ENCODE results near the gene HERC4.

HERC4 gene

GRCh38 chr10:68095153-68095552, 20.1 kb upstream of the HERC4 start:
- no peaks in the 10 kb centered on the region for H3K27me3 ChIP-seq
- H3K9me3 ChIP-seq: peaks cover 4% of the 10 kb centered on the region; the same call in 1 of the 2 replicates
- H3K27ac ChIP-seq: no peak overlapping the region
- no peak overlapping the region for H3K9ac ChIP-seq
- no peaks in the 10 kb centered on the region for H4K20me1 ChIP-seq
- H3K36me3 ChIP-seq: no peaks in the 10 kb centered on the region
- H3K4me2 ChIP-seq: no peak overlapping the region
- H3K4me3 ChIP-seq: no peak overlapping the region
- H3K4me1 ChIP-seq: no peaks in the 10 kb centered on the region
- TF ChIP-seq Cebpa-rat (IDR thresholded peaks at IDR 0.05): no peak

- H3K9ac ChIP-seq: no peak overlapping the region
- no peak overlapping the region for H3K4me3 ChIP-seq
- no peak for TF ChIP-seq Cebpa-rat (IDR thresholded peaks at IDR 0.05)
- no peaks in the 10 kb centered on the region for H3K27me3 ChIP-seq
- H3K36me3 ChIP-seq: no peaks in the 10 kb centered on the region
- no peak overlapping the region for H3K27ac ChIP-seq
- H3K4me1 ChIP-seq: peaks cover 5% of the 10 kb centered on the region
- H4K20me1 ChIP-seq: no peaks in the 10 kb centered on the region
- no peak overlapping the region for H3K4me2 ChIP-seq
- peaks cover 4% of the 10 kb centered on the region; the same call in 1 of the 2 replicates for H3K9me3 ChIP-seq
Measured at GRCh38 chr10:68092512-68092911, 17.4 kb upstream of the HERC4 start.

GRCh38 chr10:68090586-68090985, 15.5 kb upstream of the HERC4 start:
- no peak overlapping the region for H3K9ac ChIP-seq
- no peak for TF ChIP-seq Cebpa-rat (IDR thresholded peaks at IDR 0.05)
- H3K27ac ChIP-seq: no peak overlapping the region
- peaks cover 4% of the 10 kb centered on the region; the same call in 1 of the 2 replicates for H3K9me3 ChIP-seq
- no peaks in the 10 kb centered on the region for H3K36me3 ChIP-seq
- H3K4me2 ChIP-seq: no peak overlapping the region
- H3K27me3 ChIP-seq: no peaks in the 10 kb centered on the region
- H3K4me1 ChIP-seq: peaks cover 7% of the 10 kb centered on the region
- H3K4me3 ChIP-seq: no peak overlapping the region
- no peaks in the 10 kb centered on the region for H4K20me1 ChIP-seq

- Histone ChIP-seq H3K36me3 (no peaks in the 10 kb centered on the region), H3K4me2 (no peak overlapping the region), H3K9me3 (peaks cover 1% of the 10 kb centered on the region; the same call in 1 of the 2 replicates), H3K9ac (no peak overlapping the region), H3K4me1 (peaks cover 7% of the 10 kb centered on the region), H3K4me3 (no peak overlapping the region), H4K20me1 (no peaks in the 10 kb centered on the region), H3K27me3 (no peaks in the 10 kb centered on the region), H3K27ac (no peak overlapping the region)
- no peak for TF ChIP-seq Cebpa-rat (IDR thresholded peaks at IDR 0.05)
Measured at GRCh38 chr10:68088740-68089139, 13.7 kb upstream of the HERC4 start.

- no peaks in the 10 kb centered on the region for H4K20me1 ChIP-seq
- TF ChIP-seq Cebpa-rat (IDR thresholded peaks at IDR 0.05): no peak
- H3K27ac ChIP-seq: no peak overlapping the region
- H3K4me2 ChIP-seq: peak overlapping the region; percentile 52
- H3K4me1 ChIP-seq: peaks cover 7% of the 10 kb centered on the region
- no peak overlapping the region for H3K9ac ChIP-seq
- no peaks in the 10 kb centered on the region for H3K27me3 ChIP-seq
- H3K9me3 ChIP-seq: no peaks in the 10 kb centered on the region
- H3K36me3 ChIP-seq: no peaks in the 10 kb centered on the region
- no peak overlapping the region for H3K4me3 ChIP-seq
Measured at GRCh38 chr10:68087685-68088401, 12.8 kb upstream of the HERC4 start.

- Histone ChIP-seq H3K4me2 (peak overlapping the region; percentile 52), H3K27ac (no peak overlapping the region), H3K4me3 (no peak overlapping the region), H3K4me1 (peaks cover 7% of the 10 kb centered on the region), H3K27me3 (no peaks in the 10 kb centered on the region), H3K9ac (no peak overlapping the region), H3K9me3 (no peaks in the 10 kb centered on the region), H3K36me3 (no peaks in the 10 kb centered on the region), H4K20me1 (no peaks in the 10 kb centered on the region)
- no peak for TF ChIP-seq Cebpa-rat (IDR thresholded peaks at IDR 0.05)
Measured at GRCh38 chr10:68086910-68087684, 12.0 kb upstream of the HERC4 start.

GRCh38 chr10:68086011-68086410, 10.9 kb upstream of the HERC4 start:
- no peak overlapping the region for H3K27ac ChIP-seq
- no peaks in the 10 kb centered on the region for H3K36me3 ChIP-seq
- no peaks in the 10 kb centered on the region for H4K20me1 ChIP-seq
- H3K4me2 ChIP-seq: no peak overlapping the region
- no peak overlapping the region for H3K9ac ChIP-seq
- H3K4me3 ChIP-seq: no peak overlapping the region
- TF ChIP-seq Cebpa-rat (IDR thresholded peaks at IDR 0.05): no peak
- no peaks in the 10 kb centered on the region for H3K9me3 ChIP-seq
- H3K27me3 ChIP-seq: no peaks in the 10 kb centered on the region
- peaks cover 7% of the 10 kb centered on the region for H3K4me1 ChIP-seq

- no peak overlapping the region for H3K4me2 ChIP-seq
- H4K20me1 ChIP-seq: no peaks in the 10 kb centered on the region
- no peak for TF ChIP-seq Cebpa-rat (IDR thresholded peaks at IDR 0.05)
- no peak overlapping the region for H3K9ac ChIP-seq
- peaks cover 7% of the 10 kb centered on the region for H3K4me1 ChIP-seq
- no peak overlapping the region for H3K27ac ChIP-seq
- no peaks in the 10 kb centered on the region for H3K9me3 ChIP-seq
- no peak overlapping the region for H3K4me3 ChIP-seq
- H3K27me3 ChIP-seq: no peaks in the 10 kb centered on the region
- no peaks in the 10 kb centered on the region for H3K36me3 ChIP-seq
Measured at GRCh38 chr10:68084469-68084868, 9.4 kb upstream of the HERC4 start.

GRCh38 chr10:68083953-68084352, 8.9 kb upstream of the HERC4 start:
- Histone ChIP-seq H3K27ac (no peak overlapping the region), H3K4me3 (no peak overlapping the region), H3K9ac (no peak overlapping the region), H3K9me3 (no peaks in the 10 kb centered on the region), H3K4me2 (no peak overlapping the region), H3K4me1 (peaks cover 9% of the 10 kb centered on the region), H4K20me1 (no peaks in the 10 kb centered on the region), H3K27me3 (no peaks in the 10 kb centered on the region), H3K36me3 (no peaks in the 10 kb centered on the region)
- TF ChIP-seq Cebpa-rat (IDR thresholded peaks at IDR 0.05): no peak

- no peak for TF ChIP-seq Cebpa-rat (IDR thresholded peaks at IDR 0.05)
- Histone ChIP-seq H3K4me3 (no peak overlapping the region), H4K20me1 (no peaks in the 10 kb centered on the region), H3K4me1 (peaks cover 13% of the 10 kb centered on the region), H3K27ac (no peak overlapping the region), H3K4me2 (no peak overlapping the region), H3K36me3 (no peaks in the 10 kb centered on the region), H3K9ac (no peak overlapping the region), H3K9me3 (no peaks in the 10 kb centered on the region), H3K27me3 (no peaks in the 10 kb centered on the region)
Measured at GRCh38 chr10:68082872-68083271, 7.8 kb upstream of the HERC4 start.
